Tibial artery (tissue), 4 donors: ENCODE measurements around the gene MAU2.

ENCODE experiments used
- DNase-seq, 2 donors: peaks; one replicate each; pipeline ENCODE4 v3.0.0-alpha.2; 2019
- H3K27ac ChIP-seq, 2 donors: fragments of 200-600 bp; sonication (generic) in 1 of 2; 1 replicate in 1 of 2; 2 replicates in 1 of 2; pipeline ENCODE4 v1.5.1; 2018 to 2019; ENCODE audit warnings: mild to moderate bottlenecking in 1 of 2
- H3K27me3 ChIP-seq, 2 donors: fragments of 200-600 bp; sonication (generic) in 1 of 2; one replicate each; pipeline versions ENCODE4 v1.5.1 to v1.6.0; 2016 to 2019
- H3K36me3 ChIP-seq, 3 donors: fragments of 200-600 bp; sonication (generic) in 2 of 3; one replicate each; pipeline ENCODE4 v1.5.1; 2016 to 2019; ENCODE audit warnings: mild to moderate bottlenecking in 2 of 3
- H3K4me1 ChIP-seq, 4 donors: fragments of 200-600 bp; sonication (generic) in 2 of 4; 1 replicate in 3 of 4; 2 replicates in 1 of 4; pipeline ENCODE4 v1.5.1; 2016 to 2019
- H3K4me3 ChIP-seq, 2 donors: fragments of 200-600 bp; sonication (generic) in 1 of 2; 1 replicate in 1 of 2; 2 replicates in 1 of 2; pipeline ENCODE4 v1.5.1; 2018 to 2019; ENCODE audit warnings: mild to moderate bottlenecking in 2 of 2
- H3K9me3 ChIP-seq, 3 donors: fragments of 200-600 bp; sonication (generic) in 1 of 3; one replicate each; pipeline ENCODE4 v1.5.1; 2016 to 2019
- intact Hi-C: fragments of 100-400 bp; cut with DNase I; formaldehyde crosslinking; loops from one replicate; pipeline ENCODE4 v1.15.0; 2023; ENCODE audit warnings: low total_unique reads
- TF ChIP-seq, protein P1 (sequence below), 2 experiments: fragments of 200-600 bp in 1 of 2; fragments of 450-650 bp in 1 of 2; IDR thresholded peaks; one replicate each; pipeline ENCODE4 v1.5.1; 2017 to 2019; ENCODE audit warnings: antibody characterized with exemption in 2 of 2, mild to moderate bottlenecking in 1 of 2, moderate library complexity in 1 of 2

The MAU2 gene

GRCh38 chr19:19324059-19324770 lies 3.6 kb downstream of the MAU2 start:
- Histone ChIP-seq H3K4me1 (peaks cover 0 to 39% (median 30%) of the 10 kb centered on the region in 4 donors), H3K9me3 (no peaks in the 10 kb centered on the region), H3K27me3 (no peaks in the 10 kb centered on the region), H3K27ac (no peak overlapping the region), H3K36me3 (peaks cover 25 to 53% (median 37%) of the 10 kb centered on the region in 3 donors), H3K4me3 (no peak overlapping the region)
- TF ChIP-seq, protein P1, sequence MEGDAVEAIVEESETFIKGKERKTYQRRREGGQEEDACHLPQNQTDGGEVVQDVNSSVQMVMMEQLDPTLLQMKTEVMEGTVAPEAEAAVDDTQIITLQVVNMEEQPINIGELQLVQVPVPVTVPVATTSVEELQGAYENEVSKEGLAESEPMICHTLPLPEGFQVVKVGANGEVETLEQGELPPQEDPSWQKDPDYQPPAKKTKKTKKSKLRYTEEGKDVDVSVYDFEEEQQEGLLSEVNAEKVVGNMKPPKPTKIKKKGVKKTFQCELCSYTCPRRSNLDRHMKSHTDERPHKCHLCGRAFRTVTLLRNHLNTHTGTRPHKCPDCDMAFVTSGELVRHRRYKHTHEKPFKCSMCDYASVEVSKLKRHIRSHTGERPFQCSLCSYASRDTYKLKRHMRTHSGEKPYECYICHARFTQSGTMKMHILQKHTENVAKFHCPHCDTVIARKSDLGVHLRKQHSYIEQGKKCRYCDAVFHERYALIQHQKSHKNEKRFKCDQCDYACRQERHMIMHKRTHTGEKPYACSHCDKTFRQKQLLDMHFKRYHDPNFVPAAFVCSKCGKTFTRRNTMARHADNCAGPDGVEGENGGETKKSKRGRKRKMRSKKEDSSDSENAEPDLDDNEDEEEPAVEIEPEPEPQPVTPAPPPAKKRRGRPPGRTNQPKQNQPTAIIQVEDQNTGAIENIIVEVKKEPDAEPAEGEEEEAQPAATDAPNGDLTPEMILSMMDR (IDR thresholded peaks at IDR 0.05), result no peak
- DNase-seq, result no peak
- intact Hi-C loops, result no loop called here

GRCh38 chr19:19327672-19328071 lies 7.0 kb downstream of the MAU2 start:
- intact Hi-C loops, result no loop called here
- TF ChIP-seq, protein P1 (IDR thresholded peaks at IDR 0.05), result no peak
- Histone ChIP-seq H3K27me3 (no peaks in the 10 kb centered on the region), H3K4me3 (no peak overlapping the region), H3K4me1 (peaks cover 0 to 19% (median 13%) of the 10 kb centered on the region in 4 donors), H3K36me3 (peaks cover 41 to 83% (median 65%) of the 10 kb centered on the region in 3 donors), H3K27ac (no peak overlapping the region), H3K9me3 (no peaks in the 10 kb centered on the region)
- DNase-seq, result no peak

DNA sequence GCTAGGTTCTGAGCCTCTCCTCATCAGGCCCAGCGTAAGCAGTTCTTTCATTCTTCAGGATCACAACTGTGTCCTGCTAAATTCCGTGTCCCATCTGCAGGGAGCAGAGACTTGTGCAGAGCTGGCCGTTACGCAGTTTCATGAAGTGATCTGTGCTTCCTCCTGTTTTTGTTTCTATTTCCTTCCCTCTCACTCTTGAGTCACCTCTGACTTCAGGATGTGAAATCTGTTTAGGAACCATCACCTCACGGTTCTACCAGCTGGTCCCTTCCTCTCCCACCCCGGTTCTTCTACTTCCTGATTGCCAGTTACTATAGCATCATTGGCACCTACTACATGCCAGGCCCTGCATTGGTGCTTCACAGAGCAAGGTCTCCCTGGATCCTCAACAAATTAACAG lies 8.5 kb downstream of the MAU2 start:
- Histone ChIP-seq H3K27ac (no peak overlapping the region), H3K27me3 (no peaks in the 10 kb centered on the region), H3K4me3 (no peak overlapping the region), H3K4me1 (peaks cover 0 to 10% (median 2%) of the 10 kb centered on the region in 4 donors), H3K36me3 (peaks cover 36 to 89% (median 71%) of the 10 kb centered on the region in 3 donors), H3K9me3 (no peaks in the 10 kb centered on the region)
- intact Hi-C loops, result no loop called here
- DNase-seq, result no peak
- TF ChIP-seq, protein P1 (IDR thresholded peaks at IDR 0.05), result no peak

DNA sequence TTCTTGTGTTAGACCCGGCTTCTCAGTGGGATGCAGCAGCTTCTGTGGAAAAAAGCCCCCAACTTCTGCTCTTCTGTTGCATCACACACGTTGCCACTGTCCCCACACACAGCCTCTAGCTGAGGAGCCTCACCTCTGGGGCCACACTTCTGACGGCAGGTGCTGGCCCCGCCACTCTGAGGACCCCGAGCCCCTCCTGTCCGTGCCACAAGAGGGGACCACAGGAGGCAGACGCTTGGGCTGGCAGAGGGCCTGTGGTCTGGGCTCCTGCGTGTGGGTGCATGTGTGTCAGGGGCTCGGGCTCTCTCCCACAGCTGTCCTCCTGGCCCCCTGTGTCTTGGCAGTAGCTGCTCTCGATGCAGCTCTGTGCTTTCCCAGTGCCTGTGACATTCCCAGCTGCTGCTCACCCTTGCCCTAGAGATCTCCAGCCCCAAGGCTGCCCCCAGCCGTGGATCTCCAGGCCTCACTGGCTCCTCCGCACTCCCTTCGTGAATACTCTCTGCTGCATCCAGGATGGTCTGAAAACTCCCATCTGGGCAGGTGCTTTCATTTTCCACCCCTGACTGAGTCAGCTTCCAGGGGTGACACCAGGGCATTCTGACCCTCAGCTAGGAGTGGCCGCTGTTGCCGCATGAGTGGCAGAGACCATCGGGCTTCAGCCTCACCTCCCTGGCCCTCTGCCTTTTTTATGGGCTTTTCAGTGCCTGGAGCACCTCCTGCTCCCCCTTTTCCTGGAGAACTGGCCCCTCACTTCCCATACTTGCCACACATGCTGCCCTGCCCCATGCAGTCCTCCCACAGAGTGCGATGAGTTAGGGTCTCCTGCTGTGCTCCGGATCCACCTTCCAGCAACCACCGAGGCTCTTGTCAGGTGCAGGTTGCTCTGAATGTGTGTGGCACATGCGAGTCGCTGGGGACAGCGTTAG lies 13.7 kb downstream of the MAU2 start:
- no peak overlapping the region for H3K4me3 ChIP-seq
- no peaks in the 10 kb centered on the region for H3K4me1 ChIP-seq
- no peaks in the 10 kb centered on the region for H3K9me3 ChIP-seq
- intact Hi-C loops, result no loop called here
- no peaks in the 10 kb centered on the region for H3K27me3 ChIP-seq
- peaks cover 55 to 99% (median 87%) of the 10 kb centered on the region in 3 donors for H3K36me3 ChIP-seq
- H3K27ac ChIP-seq, result no peak overlapping the region
- no peak for DNase-seq
- TF ChIP-seq, protein P1 (IDR thresholded peaks at IDR 0.05), result no peak

DNA sequence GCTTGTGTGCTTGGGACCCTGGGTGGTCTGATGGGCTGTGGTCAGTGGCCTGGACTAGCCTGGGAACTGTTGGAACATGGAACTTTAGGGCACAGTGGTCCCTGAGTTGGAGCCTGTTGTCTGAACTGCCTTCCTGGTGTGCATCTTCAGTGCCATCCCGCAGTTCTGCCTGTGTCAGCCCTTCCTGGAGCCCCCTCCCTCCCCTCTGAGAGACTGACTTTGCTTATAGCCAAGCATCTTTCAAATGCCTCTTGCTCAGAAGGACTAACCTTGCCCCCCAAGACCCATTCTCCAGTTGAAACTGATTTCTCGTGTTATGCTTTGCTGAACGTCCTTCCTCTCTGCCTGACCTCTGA lies 14.3 kb downstream of the MAU2 start:
- TF ChIP-seq, protein P1 (IDR thresholded peaks at IDR 0.05), result no peak
- Histone ChIP-seq H3K4me3 (no peak overlapping the region), H3K4me1 (no peaks in the 10 kb centered on the region), H3K9me3 (no peaks in the 10 kb centered on the region), H3K27ac (no peak overlapping the region), H3K36me3 (peaks cover 54 to 99% (median 90%) of the 10 kb centered on the region in 3 donors), H3K27me3 (no peaks in the 10 kb centered on the region)
- DNase-seq, result no peak
- intact Hi-C loops, result no loop called here
